ENCODE measurements around the gene EEF1E1.

DNA sequence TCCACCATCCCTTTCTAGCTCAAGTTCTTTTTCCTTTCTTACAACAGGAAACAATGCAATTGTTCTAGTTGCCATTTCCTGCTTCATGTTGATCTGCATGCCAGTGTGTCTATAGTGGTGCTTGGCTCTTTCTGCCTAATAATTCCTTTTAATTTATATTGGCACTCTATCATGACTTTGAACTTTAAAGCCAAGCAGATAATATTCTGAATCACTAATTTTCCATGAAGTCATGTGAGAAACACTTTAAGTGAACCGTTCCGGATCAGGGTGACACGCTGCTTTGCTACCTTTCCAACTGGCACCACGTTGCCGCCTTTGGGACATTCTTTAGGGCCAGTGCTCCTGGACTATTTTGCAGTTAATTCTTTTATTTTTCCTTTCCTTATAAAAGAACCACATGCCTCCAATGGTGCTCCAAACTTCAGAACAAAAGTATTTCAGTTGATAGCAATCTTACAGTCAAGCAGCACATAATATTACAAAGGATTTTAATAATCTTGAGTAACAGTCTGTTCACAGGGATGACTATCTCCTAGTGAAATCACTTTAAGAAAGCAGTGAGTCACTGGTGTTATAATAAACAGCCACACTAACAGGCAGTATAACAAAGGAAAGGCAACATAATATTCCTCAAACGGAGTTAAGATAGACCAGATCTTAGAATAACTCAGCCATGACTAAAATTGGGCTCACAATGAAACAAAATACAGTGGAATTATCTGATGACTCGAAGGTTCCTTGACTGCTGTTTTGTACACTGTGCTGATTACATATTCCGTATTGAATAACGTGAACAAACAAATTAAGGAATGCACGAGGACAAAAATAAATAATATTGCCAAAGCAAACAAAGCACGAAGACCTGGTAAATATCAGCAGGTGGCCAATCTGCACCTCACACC is 19.1 kb downstream of the EEF1E1 start:
- TF ChIP-seq, protein P1, sequence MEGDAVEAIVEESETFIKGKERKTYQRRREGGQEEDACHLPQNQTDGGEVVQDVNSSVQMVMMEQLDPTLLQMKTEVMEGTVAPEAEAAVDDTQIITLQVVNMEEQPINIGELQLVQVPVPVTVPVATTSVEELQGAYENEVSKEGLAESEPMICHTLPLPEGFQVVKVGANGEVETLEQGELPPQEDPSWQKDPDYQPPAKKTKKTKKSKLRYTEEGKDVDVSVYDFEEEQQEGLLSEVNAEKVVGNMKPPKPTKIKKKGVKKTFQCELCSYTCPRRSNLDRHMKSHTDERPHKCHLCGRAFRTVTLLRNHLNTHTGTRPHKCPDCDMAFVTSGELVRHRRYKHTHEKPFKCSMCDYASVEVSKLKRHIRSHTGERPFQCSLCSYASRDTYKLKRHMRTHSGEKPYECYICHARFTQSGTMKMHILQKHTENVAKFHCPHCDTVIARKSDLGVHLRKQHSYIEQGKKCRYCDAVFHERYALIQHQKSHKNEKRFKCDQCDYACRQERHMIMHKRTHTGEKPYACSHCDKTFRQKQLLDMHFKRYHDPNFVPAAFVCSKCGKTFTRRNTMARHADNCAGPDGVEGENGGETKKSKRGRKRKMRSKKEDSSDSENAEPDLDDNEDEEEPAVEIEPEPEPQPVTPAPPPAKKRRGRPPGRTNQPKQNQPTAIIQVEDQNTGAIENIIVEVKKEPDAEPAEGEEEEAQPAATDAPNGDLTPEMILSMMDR (IDR thresholded peaks at IDR 0.05) = no peak
- no peak for TF ChIP-seq EZH2 (IDR thresholded peaks at IDR 0.05)

Measured in neural progenitor cell (in vitro differentiated cells).